ENCODE data around the gene ADAMTS3. TPM values are rescaled to one million over a fixed set of nuclear protein-coding genes. Genes with fewer than 3 reads are reported as not detected.

Gene ADAMTS3
- total RNA-seq, 2 donors from 2014 or later: 1.2 to 2.8 TPM

GRCh38 chr4:72286910-72287309 lies 282.1 kb downstream of the ADAMTS3 start:
- H3K27me3 ChIP-seq: no peaks in the 10 kb centered on the region
- H3K4me3 ChIP-seq: no peak overlapping the region
- no peaks in the 10 kb centered on the region for H3K36me3 ChIP-seq
- no peaks in the 10 kb centered on the region for H3K9me3 ChIP-seq
- no peaks in the 10 kb centered on the region for H3K4me1 ChIP-seq
- no peak for TF ChIP-seq CTCF (IDR thresholded peaks at IDR 0.05)
- DNase-seq (ENCODE audit: low spot score): no peak
- H3K27ac ChIP-seq: no peak overlapping the region

GRCh38 chr4:72286185-72286584 lies 282.8 kb downstream of the ADAMTS3 start:
- Histone ChIP-seq H3K9me3 (no peaks in the 10 kb centered on the region), H3K27me3 (no peaks in the 10 kb centered on the region), H3K4me1 (no peaks in the 10 kb centered on the region), H3K36me3 (no peaks in the 10 kb centered on the region), H3K27ac (no peak overlapping the region), H3K4me3 (no peak overlapping the region)
- DNase-seq (ENCODE audit: low spot score): no peak
- TF ChIP-seq CTCF (IDR thresholded peaks at IDR 0.05): no peak

- no peaks in the 10 kb centered on the region for H3K4me1 ChIP-seq
- H3K9me3 ChIP-seq: no peaks in the 10 kb centered on the region
- no peaks in the 10 kb centered on the region for H3K27me3 ChIP-seq
- no peak for DNase-seq (ENCODE audit: low spot score)
- no peak for TF ChIP-seq CTCF (IDR thresholded peaks at IDR 0.05)
- no peaks in the 10 kb centered on the region for H3K36me3 ChIP-seq
- no peak overlapping the region for H3K27ac ChIP-seq
- H3K4me3 ChIP-seq: no peak overlapping the region
Observed at GRCh38 chr4:72283357-72283756, 285.7 kb downstream of the ADAMTS3 start.

GRCh38 chr4:72280252-72280651 lies 288.8 kb downstream of the ADAMTS3 start:
- Histone ChIP-seq H3K27ac (no peak overlapping the region), H3K27me3 (no peaks in the 10 kb centered on the region), H3K9me3 (no peaks in the 10 kb centered on the region), H3K4me1 (no peaks in the 10 kb centered on the region), H3K36me3 (no peaks in the 10 kb centered on the region), H3K4me3 (no peak overlapping the region)
- no peak for DNase-seq (ENCODE audit: low spot score)
- TF ChIP-seq CTCF (IDR thresholded peaks at IDR 0.05): no peak

- H3K9me3 ChIP-seq: peaks cover 0 to 10% of the 10 kb centered on the region in 2 donors
- H3K4me1 ChIP-seq: no peaks in the 10 kb centered on the region
- no peak for TF ChIP-seq CTCF (IDR thresholded peaks at IDR 0.05)
- no peak overlapping the region for H3K4me3 ChIP-seq
- H3K27me3 ChIP-seq: no peaks in the 10 kb centered on the region
- no peak for DNase-seq (ENCODE audit: low spot score)
- H3K27ac ChIP-seq: no peak overlapping the region
- no peaks in the 10 kb centered on the region for H3K36me3 ChIP-seq
Observed at GRCh38 chr4:72275381-72275780, 293.6 kb downstream of the ADAMTS3 start.

- Histone ChIP-seq H3K27me3 (no peaks in the 10 kb centered on the region), H3K36me3 (no peaks in the 10 kb centered on the region), H3K27ac (no peak overlapping the region), H3K4me3 (no peak overlapping the region), H3K9me3 (peaks cover 0 to 10% of the 10 kb centered on the region in 2 donors), H3K4me1 (no peaks in the 10 kb centered on the region)
- no peak for DNase-seq (ENCODE audit: low spot score)
- TF ChIP-seq CTCF (IDR thresholded peaks at IDR 0.05): no peak
Observed at GRCh38 chr4:72274251-72274650, 294.8 kb downstream of the ADAMTS3 start.

All from right atrium auricular region (tissue), 2 donors.